Measurements from ENCODE around the gene CD6. TPM values are rescaled to one million over a fixed set of nuclear protein-coding genes. Genes with fewer than 3 reads are reported as not detected.

The CD6 gene
- total RNA-seq, 1 donor from 2014 or later = 0.47 TPM

DNA sequence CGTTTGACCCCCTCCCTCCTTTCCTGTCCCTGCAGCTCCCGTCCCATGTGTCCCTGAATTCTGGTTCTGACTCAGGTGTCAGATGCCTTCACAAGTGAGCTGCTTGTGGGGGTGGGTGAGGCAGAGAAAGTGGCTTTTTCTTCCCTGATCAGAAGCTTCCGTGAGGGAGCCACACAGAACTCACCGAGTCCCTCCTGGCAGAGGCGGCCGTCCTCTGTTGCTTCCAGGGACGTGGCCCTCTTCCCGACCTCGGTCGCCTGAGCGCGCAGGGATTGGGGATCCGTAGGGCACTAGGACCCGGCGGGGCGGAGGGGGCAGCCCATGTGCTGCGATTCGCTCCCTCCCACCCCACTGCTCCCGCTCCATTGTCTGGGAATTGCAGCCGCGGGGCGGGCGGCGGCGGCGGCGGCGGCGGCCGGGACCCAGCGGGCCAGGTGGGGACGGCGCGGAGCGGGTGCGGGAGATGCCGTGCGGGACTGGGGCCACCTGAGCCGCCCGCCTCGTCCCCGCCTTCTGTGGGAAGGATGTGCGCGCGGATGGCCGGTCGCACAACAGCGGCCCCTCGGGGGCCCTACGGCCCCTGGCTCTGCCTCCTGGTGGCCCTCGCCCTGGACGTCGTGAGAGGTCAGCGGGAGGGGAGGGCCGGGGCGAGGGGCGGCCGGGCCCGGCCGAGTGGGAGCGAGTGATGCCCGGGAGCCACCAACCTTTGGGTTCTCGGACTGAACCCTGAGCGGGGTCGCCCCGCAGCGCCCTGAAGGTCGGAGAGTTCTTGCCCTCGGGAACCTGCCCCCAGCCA is 47.2 kb upstream of the CD6 start, which contains the start of gene TMEM132A:
Gene TMEM132A (plus strand): TSS at position 351 of the 796 bp plus-strand sequence. CDS start 174 bp downstream, at position 525.
- H3K27ac ChIP-seq (replicated peaks) = peak within 1 kb of the TSS; percentile 54
- intact Hi-C loops (cut with micrococcal nuclease) = no loop called here
- no peak for TF ChIP-seq CTCF (IDR thresholded peaks at IDR 0.05; ENCODE audit: borderline replicate concordance)
- H3K9me3 ChIP-seq (replicated peaks) = no peaks in the 10 kb centered on the region
- DNase-seq = peak; percentile 74
- H3K4me3 ChIP-seq = peak within 1 kb of the TSS; percentile 78
- peaks cover 28% of the 10 kb centered on the region for H3K27me3 ChIP-seq (ENCODE audit: low read depth)
- H3K4me1 ChIP-seq = peaks cover 35% of the 10 kb centered on the region
- peaks cover 39% of the 10 kb centered on the region for H3K36me3 ChIP-seq

DNA sequence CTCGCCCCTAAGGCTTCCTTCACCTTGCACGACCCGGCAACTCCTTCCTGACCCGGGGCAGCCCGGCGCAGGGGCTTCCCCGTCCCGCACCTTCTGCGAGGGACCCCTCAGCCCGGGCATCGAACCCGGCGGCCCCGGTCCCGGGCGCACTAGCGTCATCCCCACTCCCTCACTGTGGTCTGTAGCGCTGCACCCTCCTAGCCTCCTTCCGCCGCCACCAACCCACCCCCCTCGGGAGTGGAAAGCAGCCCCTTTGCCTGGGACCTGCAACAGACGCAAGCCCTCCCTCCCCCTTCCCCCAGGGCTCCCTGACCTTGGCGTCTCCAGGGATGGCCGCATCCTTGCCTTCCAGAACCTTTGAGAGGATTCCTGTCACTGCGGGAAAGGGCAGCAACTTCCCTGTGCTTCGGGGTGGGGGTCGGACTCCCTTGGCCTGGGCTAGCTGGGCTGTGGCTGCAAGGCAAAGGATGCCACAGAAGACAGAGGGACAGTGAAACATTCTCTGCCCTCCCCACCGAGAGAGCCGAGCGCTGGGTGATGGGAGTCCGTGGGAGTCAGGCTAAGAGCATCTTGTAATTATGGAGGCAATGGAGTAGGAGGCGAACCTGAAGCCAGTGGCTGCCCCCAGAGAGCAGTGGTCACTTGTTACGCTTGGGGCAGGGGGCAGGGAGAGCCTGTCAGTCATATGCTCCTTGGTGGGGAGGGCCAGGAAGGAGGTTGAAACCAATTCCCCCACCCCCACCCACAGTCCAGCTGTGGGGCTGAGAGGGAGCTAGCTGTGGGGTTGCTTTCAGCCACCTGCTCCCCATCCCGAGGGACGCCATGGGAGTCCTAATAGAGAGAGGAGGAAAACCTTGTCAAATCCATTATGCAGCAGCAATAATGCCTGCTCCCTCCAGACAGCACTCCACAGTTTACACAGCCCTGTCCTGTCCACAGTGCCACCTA is 46.3 kb upstream of the CD6 start:
- Histone ChIP-seq H3K4me1 (peaks cover 26% of the 10 kb centered on the region), H3K9me3 (replicated peaks) (no peaks in the 10 kb centered on the region), H3K4me3 (peak overlapping the region; percentile 78), H3K36me3 (peaks cover 31% of the 10 kb centered on the region), H3K27me3 (ENCODE audit: low read depth) (peaks cover 28% of the 10 kb centered on the region), H3K27ac (replicated peaks) (peak overlapping the region; percentile 54)
- intact Hi-C loops (cut with micrococcal nuclease) = no loop called here
- no peak for DNase-seq
- TF ChIP-seq CTCF (IDR thresholded peaks at IDR 0.05; ENCODE audit: borderline replicate concordance) = no peak

- intact Hi-C loops (cut with micrococcal nuclease) = no loop called here
- DNase-seq = no peak
- peaks cover 29% of the 10 kb centered on the region for H3K36me3 ChIP-seq
- peaks cover 26% of the 10 kb centered on the region for H3K4me1 ChIP-seq
- H3K27me3 ChIP-seq (ENCODE audit: low read depth) = peaks cover 28% of the 10 kb centered on the region
- H3K9me3 ChIP-seq (replicated peaks) = no peaks in the 10 kb centered on the region
- H3K27ac ChIP-seq (replicated peaks) = no peak overlapping the region
- TF ChIP-seq CTCF (IDR thresholded peaks at IDR 0.05; ENCODE audit: borderline replicate concordance) = no peak
- peak overlapping the region; percentile 78 for H3K4me3 ChIP-seq
Observed at GRCh38 chr11:60925868-60926267, 45.6 kb upstream of the CD6 start.

DNA sequence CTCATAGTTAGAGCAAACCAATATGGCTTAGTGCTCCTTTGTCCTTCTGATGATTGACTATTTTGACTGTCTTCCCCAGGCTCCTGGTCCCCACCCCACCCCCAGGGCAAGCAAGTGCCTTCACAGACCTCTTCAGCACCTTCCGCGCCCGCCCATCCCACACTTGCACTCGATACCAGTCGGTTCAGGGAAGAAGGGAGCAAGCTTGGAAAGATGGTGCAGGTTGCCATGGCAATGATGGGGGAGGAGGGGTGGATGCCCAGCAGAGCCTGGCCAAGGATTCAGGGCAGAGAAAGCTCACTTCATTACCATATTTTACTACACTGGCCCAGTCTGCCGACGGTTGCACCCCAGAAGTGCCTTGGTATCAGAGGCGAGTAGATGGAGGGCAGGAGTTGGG is 45.0 kb upstream of the CD6 start:
- no peak for TF ChIP-seq CTCF (IDR thresholded peaks at IDR 0.05; ENCODE audit: borderline replicate concordance)
- intact Hi-C loops (cut with micrococcal nuclease) = no loop called here
- H3K9me3 ChIP-seq (replicated peaks) = no peaks in the 10 kb centered on the region
- no peak overlapping the region for H3K4me3 ChIP-seq
- no peak for DNase-seq
- peaks cover 28% of the 10 kb centered on the region for H3K27me3 ChIP-seq (ENCODE audit: low read depth)
- peaks cover 26% of the 10 kb centered on the region for H3K4me1 ChIP-seq
- H3K36me3 ChIP-seq = peaks cover 24% of the 10 kb centered on the region
- no peak overlapping the region for H3K27ac ChIP-seq (replicated peaks)

- no peaks in the 10 kb centered on the region for H3K9me3 ChIP-seq (replicated peaks)
- H3K36me3 ChIP-seq = peaks cover 17% of the 10 kb centered on the region
- intact Hi-C loops (cut with micrococcal nuclease) = no loop called here
- H3K4me1 ChIP-seq = peaks cover 26% of the 10 kb centered on the region
- no peak overlapping the region for H3K4me3 ChIP-seq
- no peak for DNase-seq
- no peak for TF ChIP-seq CTCF (IDR thresholded peaks at IDR 0.05; ENCODE audit: borderline replicate concordance)
- H3K27me3 ChIP-seq (ENCODE audit: low read depth) = peaks cover 28% of the 10 kb centered on the region
- no peak overlapping the region for H3K27ac ChIP-seq (replicated peaks)
Observed at GRCh38 chr11:60927061-60927592, 44.4 kb upstream of the CD6 start.

All from left ventricle myocardium inferior (tissue), 1 donor.